HG03064 (cell line): ENCODE measurements around the gene SYNM.

ENCODE experiments used
- ATAC-seq: cut with Tn5 transposase; IDR thresholded peaks from one replicate; pipeline ENCODE4 v1.9.1; 2021; ENCODE audit warnings: low read depth; ENCODE audit not compliant: unreplicated experiment

Gene SYNM

GRCh38 chr15:99137877-99138276, 33.0 kb downstream of the SYNM start:
- no peak for ATAC-seq

GRCh38 chr15:99138491-99138982, 33.7 kb downstream of the SYNM start:
- ATAC-seq: no peak

- no peak for ATAC-seq
These were observed 34.4 kb downstream of the SYNM start for GRCh38 chr15:99139276-99139675.

GRCh38 chr15:99140590-99140989, 35.7 kb downstream of the SYNM start:
- ATAC-seq: no peak

- ATAC-seq: no peak
These were observed 37.1 kb downstream of the SYNM start for GRCh38 chr15:99141943-99142342.

- ATAC-seq: no peak
These were observed 37.7 kb downstream of the SYNM start for GRCh38 chr15:99142562-99142961.

GRCh38 chr15:99143242-99143641, 38.4 kb downstream of the SYNM start:
- ATAC-seq: no peak

- no peak for ATAC-seq
These were observed 39.1 kb downstream of the SYNM start for GRCh38 chr15:99143655-99144610.

- no peak for ATAC-seq
These were observed 40.1 kb downstream of the SYNM start for GRCh38 chr15:99145005-99145404.

- ATAC-seq: no peak
These were observed 40.9 kb downstream of the SYNM start for GRCh38 chr15:99145778-99146177.

- ATAC-seq: no peak
These were observed 41.8 kb downstream of the SYNM start for GRCh38 chr15:99146661-99147060.

GRCh38 chr15:99148851-99149276, 44.0 kb downstream of the SYNM start:
- no peak for ATAC-seq

GRCh38 chr15:99149366-99149765, 44.5 kb downstream of the SYNM start:
- ATAC-seq: no peak

- ATAC-seq: no peak
These were observed 46.3 kb downstream of the SYNM start for GRCh38 chr15:99151156-99151555.

- no peak for ATAC-seq
These were observed 48.2 kb downstream of the SYNM start for GRCh38 chr15:99153026-99153535.

GRCh38 chr15:99154271-99154670, 49.4 kb downstream of the SYNM start:
- no peak for ATAC-seq

GRCh38 chr15:99155961-99156443, 51.1 kb downstream of the SYNM start:
- ATAC-seq: no peak

GRCh38 chr15:99157456-99157855, 52.6 kb downstream of the SYNM start:
- ATAC-seq: no peak

- ATAC-seq: no peak
These were observed 53.9 kb downstream of the SYNM start for GRCh38 chr15:99158626-99159412.

- ATAC-seq: no peak
These were observed 58.6 kb downstream of the SYNM start for GRCh38 chr15:99163271-99164062.
